NCI-H510A (cell line): Measurements from ENCODE around the gene IGSF10.
"Not testable (repeated sequence)": the region's sequence is repeated elsewhere in the genome, so short reads cannot be mapped to it uniquely, and the experiment has no call there.

Experiments
- DNase-seq: peaks from one replicate; lab custom pipeline; 2025; lab: John Stamatoyannopoulos, UW

Gene IGSF10

GRCh38 chr3:151460774-151461450, at the start of gene IGSF10:
IGSF10 (minus strand) TSS chr3:151461061; CDS start chr3:151458709, 2,352 bp downstream.
- no peak for DNase-seq

DNA sequence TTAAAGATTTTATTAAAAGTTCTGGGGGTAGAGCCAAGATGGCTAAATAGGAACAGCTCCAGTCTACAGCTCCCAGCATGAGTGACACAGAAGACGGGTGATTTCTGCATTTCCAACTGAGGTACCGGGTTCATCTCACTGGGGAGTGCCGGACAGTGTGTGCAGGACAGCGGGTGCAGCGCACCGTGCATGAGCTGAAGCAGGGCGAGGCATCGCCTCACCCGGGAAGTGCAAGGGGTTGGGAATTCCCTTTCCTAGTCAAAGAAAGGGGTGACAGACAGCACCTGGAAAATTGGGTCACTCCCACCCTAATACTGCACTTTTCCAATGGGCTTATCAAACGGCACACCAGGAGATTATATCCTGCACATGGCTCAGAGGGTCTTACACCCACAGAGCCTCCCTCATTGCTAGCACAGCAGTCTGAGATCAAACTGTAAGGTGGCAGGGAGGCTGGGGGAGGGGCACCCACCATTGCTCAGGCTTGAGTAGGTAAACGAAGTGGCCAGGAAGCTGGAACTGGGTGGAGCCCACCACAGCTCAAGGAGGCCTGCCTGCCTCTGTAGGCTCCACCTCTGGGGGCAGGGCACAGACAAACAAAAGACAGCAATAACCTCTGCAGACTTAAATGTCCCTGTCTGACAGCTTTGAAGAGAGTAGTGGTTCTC, 48.7 kb upstream of the IGSF10 start:
- DNase-seq, result not testable (repeated sequence)

DNA sequence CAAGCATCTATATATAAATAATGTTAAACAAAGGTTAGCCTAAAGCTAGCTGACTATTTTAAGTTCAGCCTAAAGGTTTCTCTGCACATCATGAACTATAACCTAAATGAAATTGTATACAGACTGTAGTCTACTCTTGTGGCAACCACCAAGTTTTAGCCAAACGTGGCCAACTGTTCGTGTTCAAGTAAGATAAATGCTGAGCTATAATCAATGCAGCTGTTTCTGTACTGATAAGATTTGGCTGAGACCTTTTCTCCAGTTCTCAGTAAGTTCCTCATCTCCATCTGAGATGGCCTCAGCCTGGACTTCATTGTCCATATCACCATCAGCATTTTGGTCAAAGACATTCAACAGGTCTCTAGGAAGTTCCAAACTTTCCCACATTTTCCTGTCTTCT, 43.7 kb upstream of the IGSF10 start:
- no peak for DNase-seq

DNA sequence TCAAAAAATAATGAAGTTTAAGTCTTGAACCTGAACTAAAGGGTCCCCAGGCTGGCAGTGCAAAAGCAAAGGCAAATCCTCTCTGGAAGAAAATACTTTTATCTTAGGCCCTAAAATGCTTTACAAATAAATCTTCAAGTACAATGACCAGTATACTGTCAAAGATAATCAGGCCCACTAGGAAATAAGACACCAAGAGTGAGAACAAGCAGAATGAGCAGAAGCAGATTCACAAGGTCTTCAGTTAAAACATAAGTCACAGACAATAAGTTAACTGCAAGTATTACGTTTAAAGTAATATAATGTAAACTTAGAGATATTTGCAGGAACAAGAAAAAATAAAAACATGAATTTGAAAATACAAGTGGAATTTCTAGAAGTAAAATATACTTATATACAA, 42.2 kb upstream of the IGSF10 start:
- no peak for DNase-seq

DNA sequence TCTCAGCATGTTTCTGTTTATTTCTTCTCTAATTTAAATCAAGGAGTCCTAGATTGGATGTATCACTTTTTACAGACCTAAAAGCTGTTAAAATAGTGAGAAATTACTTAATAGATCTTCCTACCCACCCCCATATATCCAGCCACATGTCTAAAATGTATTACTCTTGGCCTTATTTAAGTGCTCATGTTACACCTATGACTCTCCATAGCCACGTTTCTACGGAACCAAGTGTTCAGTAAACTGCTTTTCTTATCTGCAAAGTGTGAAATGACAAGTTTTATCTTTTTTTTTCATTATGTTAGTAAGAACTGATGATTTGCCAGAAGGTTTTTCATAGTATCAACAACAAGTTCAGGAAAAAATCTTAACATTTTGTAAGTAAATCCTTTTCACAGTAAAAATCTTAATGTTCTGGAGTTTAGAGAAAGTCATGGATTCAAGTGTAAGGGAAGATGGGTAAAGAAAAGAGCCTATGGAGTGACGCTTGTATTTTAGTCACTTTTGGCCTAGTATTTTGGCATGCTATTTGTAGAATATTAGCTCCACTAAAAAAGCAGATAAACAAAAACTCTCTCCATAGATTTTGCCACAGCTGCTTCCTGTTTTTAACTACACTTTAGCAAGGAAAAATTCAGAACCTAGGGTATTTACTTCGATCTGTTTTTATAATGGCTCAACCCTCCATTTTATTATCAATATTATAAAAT, 41.2 kb upstream of the IGSF10 start:
- no peak for DNase-seq

DNA sequence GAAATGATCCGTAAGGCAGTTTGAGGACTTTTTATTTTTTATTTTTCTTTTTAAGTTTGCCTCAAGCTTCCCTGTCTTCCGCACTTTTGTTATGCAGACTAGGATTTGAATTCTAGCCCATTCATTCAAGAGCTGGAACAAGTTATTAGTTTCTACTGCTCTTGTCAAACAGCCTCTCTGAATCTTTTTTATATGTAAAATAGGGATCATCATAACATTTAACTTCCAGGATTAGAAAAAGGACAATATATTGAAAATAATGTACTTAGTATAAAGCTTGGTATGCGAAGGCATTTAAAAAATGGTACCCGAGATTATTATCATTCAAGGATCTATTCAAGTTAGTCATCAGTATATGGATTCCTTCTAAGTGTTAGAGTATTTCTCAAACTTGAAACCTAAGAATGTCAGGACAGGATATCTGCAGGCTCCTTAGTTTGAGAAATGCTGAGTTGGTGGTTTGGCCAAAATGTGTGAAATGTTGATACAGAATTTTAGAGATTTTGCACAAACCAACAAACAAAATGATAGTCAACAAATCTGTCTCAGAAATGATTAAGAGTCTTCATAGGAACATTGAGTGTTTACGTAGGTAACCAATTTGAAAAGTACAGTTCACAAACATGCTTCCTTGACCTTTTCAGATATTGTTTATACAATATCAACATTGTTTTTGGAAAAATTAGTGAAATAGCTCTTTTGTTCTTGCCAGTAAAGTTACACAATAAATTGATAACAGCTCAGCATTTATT, 40.5 kb upstream of the IGSF10 start:
- DNase-seq, result no peak

GRCh38 chr3:151499168-151499567, 38.3 kb upstream of the IGSF10 start:
- DNase-seq, result no peak

GRCh38 chr3:151491525-151491924, 30.7 kb upstream of the IGSF10 start:
- DNase-seq, result no peak

DNA sequence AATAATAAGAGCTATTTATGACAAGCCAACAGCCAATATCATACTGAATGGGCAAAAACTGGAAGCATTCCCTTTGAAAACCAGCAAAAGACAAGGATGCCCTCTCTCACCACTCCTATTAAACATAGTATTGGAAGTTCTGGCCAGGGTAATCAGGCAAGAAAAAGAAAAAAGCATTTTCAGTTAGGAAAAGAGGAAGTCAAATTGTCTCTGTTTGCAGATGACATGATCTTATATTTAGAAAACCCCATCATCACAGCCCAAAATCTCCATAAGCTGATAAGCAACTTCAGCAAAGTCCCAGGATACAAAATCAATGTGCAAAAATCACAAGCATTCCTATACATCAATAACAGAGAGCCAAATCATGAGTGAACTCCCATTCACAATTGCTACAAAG, 27.0 kb upstream of the IGSF10 start:
- DNase-seq, result not testable (repeated sequence)

- DNase-seq, result no peak
Measured at GRCh38 chr3:151483961-151484520, 23.2 kb upstream of the IGSF10 start.

- DNase-seq, result no peak
Measured at GRCh38 chr3:151483488-151483887, 22.6 kb upstream of the IGSF10 start.

- DNase-seq, result no peak
Measured at GRCh38 chr3:151480492-151480891, 19.6 kb upstream of the IGSF10 start.

GRCh38 chr3:151479452-151479851, 18.6 kb upstream of the IGSF10 start:
- no peak for DNase-seq

GRCh38 chr3:151478335-151478697, 17.5 kb upstream of the IGSF10 start:
- no peak for DNase-seq

GRCh38 chr3:151477591-151478334, 16.9 kb upstream of the IGSF10 start:
- no peak for DNase-seq

- DNase-seq, result no peak
Measured at GRCh38 chr3:151476344-151477018, 15.6 kb upstream of the IGSF10 start.

DNA sequence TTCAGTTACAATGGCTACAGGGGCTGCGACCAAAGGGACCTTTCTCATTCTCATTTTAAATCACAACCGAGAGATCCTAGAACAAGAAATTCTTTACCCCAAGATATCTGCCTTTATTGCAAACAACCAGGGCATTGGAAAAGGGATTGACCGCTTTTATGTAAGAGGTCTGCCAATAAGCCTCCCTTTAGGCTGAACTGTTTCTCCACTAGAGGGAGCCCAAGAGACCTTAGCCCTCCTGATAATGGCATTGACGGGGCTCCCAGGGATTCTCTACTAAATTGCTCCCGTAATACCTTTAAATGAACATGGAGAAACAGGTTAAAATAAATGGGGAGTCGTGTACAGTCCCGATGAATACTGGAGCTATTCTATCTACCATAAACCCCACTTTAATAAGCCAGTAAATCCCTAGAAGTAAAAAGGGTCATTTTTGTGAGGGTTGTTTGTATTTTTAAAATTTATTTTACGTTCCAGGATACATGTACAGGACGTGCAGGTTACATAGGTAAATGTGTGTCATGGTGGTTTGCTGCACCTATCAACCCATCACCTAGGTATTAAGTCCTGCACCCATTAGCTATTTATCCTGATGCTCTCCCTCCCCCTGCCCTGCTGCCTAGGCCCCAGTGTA, 7.5 kb upstream of the IGSF10 start:
- DNase-seq, result peak; percentile 20

DNA sequence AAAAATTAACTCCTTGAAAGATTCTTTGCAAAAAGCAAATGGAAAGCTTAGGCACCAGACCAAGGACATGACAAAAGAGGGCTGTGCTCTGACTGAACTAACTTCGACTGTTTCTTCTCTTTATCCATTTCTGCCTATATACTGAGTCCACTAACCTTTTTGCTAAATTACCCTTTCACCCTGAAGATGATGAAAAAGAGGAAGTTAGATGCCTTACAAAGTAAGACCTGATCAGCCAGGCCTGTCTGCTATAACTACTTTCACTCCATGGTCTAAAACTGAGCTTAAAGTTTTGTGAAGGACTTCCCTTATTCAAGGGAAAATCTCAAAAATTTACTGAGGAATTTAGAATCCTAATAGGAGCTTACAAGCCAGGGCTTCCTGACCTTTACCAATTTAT, 6.2 kb upstream of the IGSF10 start:
- no peak for DNase-seq

- DNase-seq, result no peak
Measured at GRCh38 chr3:151462991-151463390, 2.1 kb upstream of the IGSF10 start.

DNA sequence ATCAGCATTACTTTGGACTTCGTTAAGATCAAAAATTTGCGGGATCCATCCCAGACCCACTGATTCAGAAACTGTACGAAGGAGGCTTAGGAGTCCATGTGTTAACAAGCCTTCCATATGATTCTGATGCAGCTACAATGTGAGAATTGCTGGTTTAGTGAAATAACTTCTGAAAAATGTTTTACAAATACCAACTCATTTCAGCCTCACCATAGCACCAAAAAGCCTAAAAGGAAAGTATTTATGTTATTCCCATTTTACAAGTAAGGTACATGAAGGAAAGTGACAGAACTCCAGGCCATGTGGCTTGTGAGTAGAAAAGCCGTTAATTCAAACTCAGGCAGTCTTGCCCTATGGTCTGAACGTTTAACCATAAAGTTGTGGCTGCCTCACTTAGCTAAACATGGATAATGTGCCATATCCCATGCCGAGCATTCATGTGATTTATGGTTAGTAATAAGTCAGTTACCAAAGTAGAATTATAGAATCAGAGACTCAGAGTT, 1.5 kb upstream of the IGSF10 start:
- DNase-seq, result no peak
